Gastroesophageal sphincter (tissue), 3 donors: ENCODE measurements around the gene ITPKB.

Source experiments
- POLR2AphosphoS5 ChIP-seq: sonication (generic); formaldehyde crosslinking; IDR thresholded peaks from one replicate; pipeline ENCODE4 v1.6.1; 2017; ENCODE audit warnings: antibody characterized with exemption
- TF ChIP-seq, protein P1 (sequence below), 4 experiments: fragments of 200-600 bp in 2 of 4; fragments of 450-650 bp in 2 of 4; sonication (generic) in 1 of 4; IDR thresholded peaks; one replicate each; pipeline ENCODE4 v1.5.1; 2017 to 2019; ENCODE audit warnings: antibody characterized with exemption in 4 of 4, mild to moderate bottlenecking in 2 of 4, moderate library complexity in 2 of 4

- no peak for TF ChIP-seq POLR2AphosphoS5
- TF ChIP-seq, protein P1, sequence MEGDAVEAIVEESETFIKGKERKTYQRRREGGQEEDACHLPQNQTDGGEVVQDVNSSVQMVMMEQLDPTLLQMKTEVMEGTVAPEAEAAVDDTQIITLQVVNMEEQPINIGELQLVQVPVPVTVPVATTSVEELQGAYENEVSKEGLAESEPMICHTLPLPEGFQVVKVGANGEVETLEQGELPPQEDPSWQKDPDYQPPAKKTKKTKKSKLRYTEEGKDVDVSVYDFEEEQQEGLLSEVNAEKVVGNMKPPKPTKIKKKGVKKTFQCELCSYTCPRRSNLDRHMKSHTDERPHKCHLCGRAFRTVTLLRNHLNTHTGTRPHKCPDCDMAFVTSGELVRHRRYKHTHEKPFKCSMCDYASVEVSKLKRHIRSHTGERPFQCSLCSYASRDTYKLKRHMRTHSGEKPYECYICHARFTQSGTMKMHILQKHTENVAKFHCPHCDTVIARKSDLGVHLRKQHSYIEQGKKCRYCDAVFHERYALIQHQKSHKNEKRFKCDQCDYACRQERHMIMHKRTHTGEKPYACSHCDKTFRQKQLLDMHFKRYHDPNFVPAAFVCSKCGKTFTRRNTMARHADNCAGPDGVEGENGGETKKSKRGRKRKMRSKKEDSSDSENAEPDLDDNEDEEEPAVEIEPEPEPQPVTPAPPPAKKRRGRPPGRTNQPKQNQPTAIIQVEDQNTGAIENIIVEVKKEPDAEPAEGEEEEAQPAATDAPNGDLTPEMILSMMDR (IDR thresholded peaks at IDR 0.05): no peak
These were observed 5.2 kb downstream of the ITPKB start for GRCh38 chr1:226733876-226734275.
